Panc1 (cell line): ENCODE results near the gene RASL10A. TPM values are rescaled to one million over a fixed set of nuclear protein-coding genes. Genes with fewer than 3 reads are reported as not detected.

Source experiments
- ATAC-seq: fragments of 200-7000 bp; cut with Tn5 transposase; 2 replicates; pipeline ENCODE4 v1.9.1; 2020; ENCODE audit warnings: mild to moderate bottlenecking, moderate library complexity
- BruUV-seq: library from RNA; stranded (reverse); fragments of 400-500 nt; replicated peaks from 2 replicates; lab custom pipeline; 2021; lab: Mats Ljungman, UMichigan
- CTCF ChIA-PET: fragments of 300-600 bp; sonication (Branson Sonifier 250); formaldehyde crosslinking; loops from one replicate; lab custom pipeline; 2022; ENCODE audit warnings: antibody characterized with exemption; lab: Charles Lee
- POLR2A ChIA-PET: fragments of 300-600 bp; sonication (Branson Sonifier 250); formaldehyde crosslinking; loops from one replicate; lab custom pipeline; 2022; ENCODE audit warnings: antibody characterized with exemption; lab: Charles Lee
- DNase-seq: peaks from one replicate; pipeline ENCODE4 v3.0.0-alpha.2; 2010; ENCODE audit warnings: low read depth, low spot score
- H3K27ac ChIP-seq: 2 replicates; pipeline ENCODE4 v1.5.1; 2011; ENCODE audit warnings: mild to moderate bottlenecking, low read length, inconsistent platforms
- H3K27me3 ChIP-seq: fragments of 200-500 bp; sonication (Bioruptor generic); 2 replicates; pipeline ENCODE4 v1.6.0; 2014; ENCODE audit warnings: low read length, inconsistent platforms; ENCODE audit not compliant: control insufficient read depth, insufficient read depth
- H3K36me3 ChIP-seq: fragments of 200-500 bp; sonication (Bioruptor generic); 2 replicates; pipeline ENCODE4 v1.5.1; 2014; ENCODE audit warnings: inconsistent platforms, mild to moderate bottlenecking, low read length, moderate library complexity; ENCODE audit not compliant: control insufficient read depth, insufficient read depth
- H3K4me1 ChIP-seq: 2 replicates; pipeline ENCODE4 v1.5.1; 2011; ENCODE audit warnings: inconsistent platforms, mild to moderate bottlenecking, low read length, moderate library complexity; ENCODE audit not compliant: control insufficient read depth, insufficient read depth
- H3K4me3 ChIP-seq, 2 experiments: 2 replicates each; pipeline ENCODE4 v1.5.1; 2011 to 2012; ENCODE audit warnings: low read depth in 2 of 2, low read length in 2 of 2, mild to moderate bottlenecking in 2 of 2, inconsistent platforms in 1 of 2, moderate library complexity in 1 of 2
- H3K9me3 ChIP-seq: fragments of 200-500 bp; sonication (Bioruptor generic); 2 replicates; pipeline ENCODE4 v1.5.1; 2014; ENCODE audit warnings: low read depth, mild to moderate bottlenecking, inconsistent platforms, low read length, moderate library complexity; ENCODE audit not compliant: control insufficient read depth, insufficient read depth
- POLR2AphosphoS5 ChIP-seq: IDR thresholded peaks from 2 replicates; pipeline ENCODE4 v1.6.1; 2012; ENCODE audit warnings: mild to moderate bottlenecking, low read depth, low read length, moderate library complexity
- SIN3A ChIP-seq: IDR thresholded peaks from 2 replicates; pipeline ENCODE4 v1.6.1; 2012; ENCODE audit warnings: low read depth, mild to moderate bottlenecking, low read length, moderate library complexity, borderline replicate concordance; ENCODE audit not compliant: insufficient read depth
- TCF7L2 ChIP-seq: IDR thresholded peaks from 2 replicates; pipeline ENCODE4 v1.6.1; 2011; ENCODE audit warnings: mild to moderate bottlenecking, low read depth, low read length, inconsistent platforms
- in situ Hi-C: cut with HindIII; loops from 2 replicates; pipeline ENCODE4 v1.10.0; 2016; ENCODE audit warnings: low sequenced_read_pairs, low pct_unique_long_range_greater_than_20kb
- intact Hi-C: fragments of 100-400 bp; cut with micrococcal nuclease; formaldehyde crosslinking; loops from one replicate; pipeline ENCODE4 v1.10.0; 2022; ENCODE audit not compliant: unreplicated experiment
- total RNA-seq: library from RNA; stranded (reverse); gene quantifications from one replicate; pipeline ENCODE4 v1.2.1, GENCODE V29; 2021; ENCODE audit not compliant: unreplicated experiment
- TF ChIP-seq, protein P1 (sequence below), 2 experiments: IDR thresholded peaks; 2 replicates each; pipeline ENCODE4 v1.6.1; 2011 to 2012; ENCODE audit warnings: low read depth in 2 of 2, control low read depth in 1 of 2, low read length in 1 of 2, mild to moderate bottlenecking in 1 of 2, moderate library complexity in 1 of 2; ENCODE audit not compliant: insufficient read depth in 1 of 2
- TF ChIP-seq, protein P2 (sequence below): fragments of 450-650 bp; IDR thresholded peaks from 2 replicates; pipeline ENCODE4 v1.5.1; 2017; ENCODE audit warnings: mild to moderate bottlenecking

The RASL10A gene
- total RNA-seq, 1 experiment from 2014 or later, result 2.6 TPM

DNA sequence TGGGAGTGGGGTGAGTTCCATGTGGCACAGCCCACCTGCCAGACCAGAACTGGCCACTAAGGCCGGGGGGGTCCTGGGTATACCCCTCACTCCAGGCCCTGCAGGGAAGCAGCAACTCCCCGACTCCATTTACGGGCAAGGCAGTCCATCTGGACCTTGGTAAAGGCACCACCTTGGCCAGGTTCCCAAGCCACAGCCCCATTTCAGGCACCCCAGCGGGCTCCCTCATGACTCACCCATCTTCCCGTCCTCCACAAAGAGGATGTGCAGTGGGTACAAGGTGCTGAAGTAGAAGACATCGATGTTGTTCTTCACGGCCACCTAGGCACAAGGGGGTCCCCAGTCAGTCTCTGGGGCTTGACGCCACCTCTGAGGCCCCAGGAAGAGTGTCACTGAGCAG is 15.7 kb upstream of the RASL10A start:
- Histone ChIP-seq H3K4me3 (no peak overlapping the region), H3K36me3 (no peaks in the 10 kb centered on the region), H3K4me1 (no peaks in the 10 kb centered on the region), H3K27me3 (no peaks in the 10 kb centered on the region), H3K27ac (no peak overlapping the region), H3K9me3 (no peaks in the 10 kb centered on the region)
- ChIA-PET CTCF (no interaction called here), POLR2A (interaction anchor here (0.6 kb wide), 1 partner anchor 371 kb away, joined by 3 read pairs; no protein-coding TSS in a partner anchor)
- no peak for DNase-seq
- no peak for ATAC-seq
- intact Hi-C loops (no loop called here), in situ Hi-C loops (no loop called here)
- BruUV-seq, result no TSS peak
- TF ChIP-seq, protein P1, sequence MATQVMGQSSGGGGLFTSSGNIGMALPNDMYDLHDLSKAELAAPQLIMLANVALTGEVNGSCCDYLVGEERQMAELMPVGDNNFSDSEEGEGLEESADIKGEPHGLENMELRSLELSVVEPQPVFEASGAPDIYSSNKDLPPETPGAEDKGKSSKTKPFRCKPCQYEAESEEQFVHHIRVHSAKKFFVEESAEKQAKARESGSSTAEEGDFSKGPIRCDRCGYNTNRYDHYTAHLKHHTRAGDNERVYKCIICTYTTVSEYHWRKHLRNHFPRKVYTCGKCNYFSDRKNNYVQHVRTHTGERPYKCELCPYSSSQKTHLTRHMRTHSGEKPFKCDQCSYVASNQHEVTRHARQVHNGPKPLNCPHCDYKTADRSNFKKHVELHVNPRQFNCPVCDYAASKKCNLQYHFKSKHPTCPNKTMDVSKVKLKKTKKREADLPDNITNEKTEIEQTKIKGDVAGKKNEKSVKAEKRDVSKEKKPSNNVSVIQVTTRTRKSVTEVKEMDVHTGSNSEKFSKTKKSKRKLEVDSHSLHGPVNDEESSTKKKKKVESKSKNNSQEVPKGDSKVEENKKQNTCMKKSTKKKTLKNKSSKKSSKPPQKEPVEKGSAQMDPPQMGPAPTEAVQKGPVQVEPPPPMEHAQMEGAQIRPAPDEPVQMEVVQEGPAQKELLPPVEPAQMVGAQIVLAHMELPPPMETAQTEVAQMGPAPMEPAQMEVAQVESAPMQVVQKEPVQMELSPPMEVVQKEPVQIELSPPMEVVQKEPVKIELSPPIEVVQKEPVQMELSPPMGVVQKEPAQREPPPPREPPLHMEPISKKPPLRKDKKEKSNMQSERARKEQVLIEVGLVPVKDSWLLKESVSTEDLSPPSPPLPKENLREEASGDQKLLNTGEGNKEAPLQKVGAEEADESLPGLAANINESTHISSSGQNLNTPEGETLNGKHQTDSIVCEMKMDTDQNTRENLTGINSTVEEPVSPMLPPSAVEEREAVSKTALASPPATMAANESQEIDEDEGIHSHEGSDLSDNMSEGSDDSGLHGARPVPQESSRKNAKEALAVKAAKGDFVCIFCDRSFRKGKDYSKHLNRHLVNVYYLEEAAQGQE (IDR thresholded peaks at IDR 0.05; ENCODE audit: insufficient read depth in 1 of 2, low read depth in 2 of 2, low read length in 1 of 2), result no peak
- no peak for TF ChIP-seq TCF7L2
- TF ChIP-seq POLR2AphosphoS5, result no peak
- TF ChIP-seq SIN3A, result no peak
- TF ChIP-seq, protein P2, sequence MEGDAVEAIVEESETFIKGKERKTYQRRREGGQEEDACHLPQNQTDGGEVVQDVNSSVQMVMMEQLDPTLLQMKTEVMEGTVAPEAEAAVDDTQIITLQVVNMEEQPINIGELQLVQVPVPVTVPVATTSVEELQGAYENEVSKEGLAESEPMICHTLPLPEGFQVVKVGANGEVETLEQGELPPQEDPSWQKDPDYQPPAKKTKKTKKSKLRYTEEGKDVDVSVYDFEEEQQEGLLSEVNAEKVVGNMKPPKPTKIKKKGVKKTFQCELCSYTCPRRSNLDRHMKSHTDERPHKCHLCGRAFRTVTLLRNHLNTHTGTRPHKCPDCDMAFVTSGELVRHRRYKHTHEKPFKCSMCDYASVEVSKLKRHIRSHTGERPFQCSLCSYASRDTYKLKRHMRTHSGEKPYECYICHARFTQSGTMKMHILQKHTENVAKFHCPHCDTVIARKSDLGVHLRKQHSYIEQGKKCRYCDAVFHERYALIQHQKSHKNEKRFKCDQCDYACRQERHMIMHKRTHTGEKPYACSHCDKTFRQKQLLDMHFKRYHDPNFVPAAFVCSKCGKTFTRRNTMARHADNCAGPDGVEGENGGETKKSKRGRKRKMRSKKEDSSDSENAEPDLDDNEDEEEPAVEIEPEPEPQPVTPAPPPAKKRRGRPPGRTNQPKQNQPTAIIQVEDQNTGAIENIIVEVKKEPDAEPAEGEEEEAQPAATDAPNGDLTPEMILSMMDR, result no peak

DNA sequence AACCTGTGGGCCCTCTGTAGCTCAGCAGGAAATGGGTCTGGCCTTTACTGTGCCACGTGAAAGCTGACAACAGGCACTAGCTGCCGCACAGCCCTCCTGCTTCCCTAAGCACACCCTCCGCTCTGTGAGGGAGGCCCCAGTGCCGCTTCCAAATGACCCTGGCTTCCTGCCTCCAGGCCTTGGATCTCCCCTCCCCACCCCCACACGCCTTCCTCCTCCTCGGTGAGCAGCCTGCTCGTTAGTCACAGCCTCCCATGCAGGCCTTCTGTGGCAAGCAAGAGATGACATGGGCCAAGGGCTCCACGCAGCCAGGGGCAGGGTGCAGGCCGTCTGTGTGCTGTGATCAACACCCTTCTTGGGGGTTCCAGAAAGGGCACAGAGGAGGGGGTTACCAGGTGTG is 15.3 kb upstream of the RASL10A start:
- no peaks in the 10 kb centered on the region for H3K36me3 ChIP-seq
- no peaks in the 10 kb centered on the region for H3K4me1 ChIP-seq
- H3K9me3 ChIP-seq, result no peaks in the 10 kb centered on the region
- in situ Hi-C loops, result no loop called here
- intact Hi-C loops, result no loop called here
- TF ChIP-seq SIN3A (no peak), POLR2AphosphoS5 (no peak)
- H3K27me3 ChIP-seq, result no peaks in the 10 kb centered on the region
- H3K4me3 ChIP-seq, result no peak overlapping the region
- ChIA-PET CTCF (no interaction called here), POLR2A (interaction anchor here (0.6 kb wide), 1 partner anchor 371 kb away, joined by 3 read pairs; no protein-coding TSS in a partner anchor)
- no peak overlapping the region for H3K27ac ChIP-seq
- BruUV-seq, result no TSS peak
- ATAC-seq (no peak), DNase-seq (no peak)

DNA sequence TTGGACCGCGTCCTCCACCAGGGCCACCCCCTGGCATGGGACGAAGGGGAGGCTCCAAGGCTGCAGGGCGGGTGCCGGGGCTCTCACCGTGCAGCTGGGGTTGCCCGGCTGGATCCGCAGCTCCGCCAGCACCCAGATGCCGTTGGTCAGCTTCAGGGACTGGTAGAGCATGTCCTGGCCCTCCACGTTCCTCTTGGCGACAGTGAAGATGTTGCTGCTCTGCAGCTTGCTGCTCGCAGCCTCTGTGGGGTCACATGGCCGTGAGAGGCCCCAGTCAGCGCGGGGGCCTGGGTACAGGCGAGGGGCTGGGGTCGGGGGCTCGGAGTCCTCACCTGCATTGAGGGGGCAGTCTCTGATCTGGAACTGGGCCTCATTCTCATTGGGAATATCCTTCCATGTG is 14.8 kb upstream of the RASL10A start:
- BruUV-seq, result no TSS peak
- intact Hi-C loops, result no loop called here
- TF ChIP-seq, protein P2, result no peak
- TF ChIP-seq, protein P1 (IDR thresholded peaks at IDR 0.05; ENCODE audit: insufficient read depth in 1 of 2, low read depth in 2 of 2, low read length in 1 of 2), result no peak
- TF ChIP-seq SIN3A, result no peak
- POLR2A ChIA-PET, result no interaction called here
- ATAC-seq (no peak), DNase-seq (no peak)
- Histone ChIP-seq H3K27ac (no peak overlapping the region), H3K4me3 (no peak overlapping the region), H3K9me3 (no peaks in the 10 kb centered on the region), H3K4me1 (no peaks in the 10 kb centered on the region), H3K27me3 (no peaks in the 10 kb centered on the region), H3K36me3 (no peaks in the 10 kb centered on the region)
- in situ Hi-C loops, result no loop called here
- CTCF ChIA-PET, result no interaction called here
